Keratinocyte (primary cell): Measurements from ENCODE around the gene RBFOX2. TPM values are rescaled to one million over a fixed set of nuclear protein-coding genes. Genes with fewer than 3 reads are reported as not detected.

ENCODE experiments used
- DNase-seq: peaks from one replicate; pipeline ENCODE4 v3.0.0-alpha.2; 2011; ENCODE audit warnings: low read depth, missing footprints, low spot score
- FAIRE-seq: peaks from 2 replicates; lab custom pipeline; 2011; peaks lifted over from hg19 to GRCh38; lab: Jason Lieb, UNC
- H2AFZ ChIP-seq: 2 replicates; pipeline ENCODE4 v1.6.0; 2012; ENCODE audit warnings: low read length, control low read depth, inconsistent platforms; ENCODE audit not compliant: control insufficient read depth
- H3K27ac ChIP-seq: 2 replicates; pipeline ENCODE4 v1.5.1; 2011; ENCODE audit warnings: low read length; ENCODE audit not compliant: control insufficient read depth, insufficient read depth
- H3K27me3 ChIP-seq: 3 replicates; pipeline ENCODE4 v1.6.0; 2011; ENCODE audit warnings: low read length; ENCODE audit not compliant: control insufficient read depth, insufficient read depth; ENCODE audit errors: extremely low read depth
- H3K36me3 ChIP-seq, 2 experiments: 2 replicates in 1 of 2; 3 replicates in 1 of 2; pipeline ENCODE4 v1.5.1; 2011; ENCODE audit warnings: low read length in 2 of 2, mild to moderate bottlenecking in 1 of 2; ENCODE audit not compliant: control insufficient read depth in 2 of 2, insufficient read depth in 2 of 2; ENCODE audit errors: extremely low read depth in 1 of 2
- H3K4me1 ChIP-seq: 3 replicates; pipeline ENCODE4 v1.5.1; 2011; ENCODE audit warnings: low read length; ENCODE audit not compliant: control insufficient read depth, insufficient read depth; ENCODE audit errors: extremely low read depth
- H3K4me2 ChIP-seq: 3 replicates; pipeline ENCODE4 v1.6.0; 2011; ENCODE audit warnings: low read depth, low read length; ENCODE audit not compliant: control insufficient read depth, insufficient read depth; ENCODE audit errors: extremely low read depth
- H3K4me3 ChIP-seq, 3 experiments: fragments of 200-600 bp in 1 of 3; sonication (generic) in 1 of 3; 2 replicates in 2 of 3; 3 replicates in 1 of 3; pipeline ENCODE4 v1.5.1; 2011 to 2016; ENCODE audit warnings: low read length in 3 of 3, mild to moderate bottlenecking in 3 of 3, control low read depth in 2 of 3, inconsistent platforms in 1 of 3, low read depth in 1 of 3, mixed read lengths in 1 of 3, mixed run types in 1 of 3, moderate library complexity in 1 of 3; ENCODE audit not compliant: control insufficient read depth in 2 of 3, insufficient read depth in 2 of 3; ENCODE audit errors: extremely low read depth in 1 of 3
- H3K79me2 ChIP-seq: 2 replicates; pipeline ENCODE4 v1.6.0; 2012; ENCODE audit warnings: low read length; ENCODE audit not compliant: control insufficient read depth, insufficient read depth
- H3K9ac ChIP-seq: 3 replicates; pipeline ENCODE4 v1.6.0; 2011; ENCODE audit warnings: low read length; ENCODE audit not compliant: control insufficient read depth, insufficient read depth; ENCODE audit errors: extremely low read depth
- H3K9me1 ChIP-seq: 3 replicates; pipeline ENCODE4 v1.6.0; 2011; ENCODE audit warnings: low read length; ENCODE audit not compliant: control insufficient read depth, insufficient read depth; ENCODE audit errors: extremely low read depth
- H3K9me3 ChIP-seq: 2 replicates; pipeline ENCODE4 v1.5.1; 2012; ENCODE audit warnings: low read depth, low read length; ENCODE audit not compliant: control insufficient read depth
- H4K20me1 ChIP-seq: 3 replicates; pipeline ENCODE4 v1.6.0; 2011; ENCODE audit warnings: low read length; ENCODE audit not compliant: control insufficient read depth, insufficient read depth; ENCODE audit errors: extremely low read depth
- EZH2 ChIP-seq: IDR thresholded peaks from one replicate; pipeline ENCODE4 v1.6.1; 2012; ENCODE audit warnings: inconsistent platforms, mild to moderate bottlenecking, low read length, moderate library complexity
- dilution Hi-C: fragments of 300-500 bp; cut with MboI; formaldehyde crosslinking; loops from one replicate; pipeline ENCODE4 v1.7.0; 2020; ENCODE audit warnings: low sequenced_read_pairs; ENCODE audit not compliant: extremely low pct_ligation_motif_present
- polyA plus RNA-seq, 5 experiments: library from polyadenylated mRNA; depleted of rRNA in 3 of 5; stranded (reverse) in 3 of 5; stranded (forward) in 1 of 5; unstranded in 1 of 5; fragments of >200 nt; gene quantifications; 1 replicate in 1 of 5; 2 replicates in 3 of 5; 3 replicates in 1 of 5; pipeline versions ENCODE4 v1.2.1 to v1.2.3, GENCODE V29; 2011 to 2012; ENCODE audit warnings: missing spikeins in 2 of 5, low read depth in 1 of 5, low replicate concordance in 1 of 5
- TF ChIP-seq, protein P1 (sequence below), 3 experiments: IDR thresholded peaks in 1 of 3; conservative IDR thresholded peaks in 1 of 3; optimal IDR thresholded peaks in 1 of 3; 2 replicates in 2 of 3; 3 replicates in 1 of 3; pipeline versions ENCODE3 to v1.5.1; 2011; ENCODE audit warnings: low read length in 3 of 3, mild to moderate bottlenecking in 3 of 3, moderate library complexity in 2 of 3, control low read depth in 1 of 3, inconsistent platforms in 1 of 3; ENCODE audit not compliant: insufficient read depth in 2 of 3; ENCODE audit errors: extremely low read depth in 1 of 3

RBFOX2 gene
- polyA plus RNA-seq, 1 donor (not counting 4 experiments of a cell fraction or from before 2014, with no cell fraction given), result 118 TPM

DNA sequence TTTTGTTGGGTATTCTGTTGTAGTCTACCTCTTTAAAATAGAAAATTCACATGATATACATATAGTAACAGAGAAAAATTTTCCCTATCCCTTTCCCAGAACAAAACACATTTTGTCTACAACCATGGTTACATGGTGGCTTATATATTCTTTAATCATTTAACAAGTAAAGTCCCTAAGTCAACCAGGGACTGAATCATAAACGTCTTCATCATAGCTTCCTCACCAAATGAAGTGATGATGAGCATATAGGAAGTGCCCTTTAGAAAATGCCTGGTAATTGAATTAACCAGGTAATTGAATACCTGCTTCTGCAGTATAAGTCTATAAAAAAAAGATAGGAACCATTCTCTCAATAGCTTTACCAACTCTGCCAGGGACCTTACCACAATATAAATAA is 209.7 kb downstream of the RBFOX2 start:
- peaks cover 85% of the 10 kb centered on the region for H3K79me2 ChIP-seq
- H3K27me3 ChIP-seq, result no peaks in the 10 kb centered on the region
- FAIRE-seq (no peak), DNase-seq (no peak)
- peaks cover 4 to 25% of the 10 kb centered on the region in 2 experiments for H3K36me3 ChIP-seq
- dilution Hi-C loops, result no loop called here
- TF ChIP-seq, protein P1, sequence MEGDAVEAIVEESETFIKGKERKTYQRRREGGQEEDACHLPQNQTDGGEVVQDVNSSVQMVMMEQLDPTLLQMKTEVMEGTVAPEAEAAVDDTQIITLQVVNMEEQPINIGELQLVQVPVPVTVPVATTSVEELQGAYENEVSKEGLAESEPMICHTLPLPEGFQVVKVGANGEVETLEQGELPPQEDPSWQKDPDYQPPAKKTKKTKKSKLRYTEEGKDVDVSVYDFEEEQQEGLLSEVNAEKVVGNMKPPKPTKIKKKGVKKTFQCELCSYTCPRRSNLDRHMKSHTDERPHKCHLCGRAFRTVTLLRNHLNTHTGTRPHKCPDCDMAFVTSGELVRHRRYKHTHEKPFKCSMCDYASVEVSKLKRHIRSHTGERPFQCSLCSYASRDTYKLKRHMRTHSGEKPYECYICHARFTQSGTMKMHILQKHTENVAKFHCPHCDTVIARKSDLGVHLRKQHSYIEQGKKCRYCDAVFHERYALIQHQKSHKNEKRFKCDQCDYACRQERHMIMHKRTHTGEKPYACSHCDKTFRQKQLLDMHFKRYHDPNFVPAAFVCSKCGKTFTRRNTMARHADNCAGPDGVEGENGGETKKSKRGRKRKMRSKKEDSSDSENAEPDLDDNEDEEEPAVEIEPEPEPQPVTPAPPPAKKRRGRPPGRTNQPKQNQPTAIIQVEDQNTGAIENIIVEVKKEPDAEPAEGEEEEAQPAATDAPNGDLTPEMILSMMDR (optimal IDR thresholded peaks at IDR 0.05 in 1 of 3, IDR thresholded peaks at IDR 0.05 in 1 of 3, conservative IDR thresholded peaks at IDR 0.05 in 1 of 3; ENCODE audit: extremely low read depth in 1 of 3, insufficient read depth in 2 of 3, low read length in 3 of 3), result no peak
- TF ChIP-seq EZH2, result no peak
- no peaks in the 10 kb centered on the region for H3K9me3 ChIP-seq
- no peak overlapping the region for H3K27ac ChIP-seq
- peaks cover 13% of the 10 kb centered on the region for H4K20me1 ChIP-seq
- H3K4me2 ChIP-seq, result no peak overlapping the region
- H3K4me1 ChIP-seq, result no peaks in the 10 kb centered on the region
- H3K9ac ChIP-seq, result no peak overlapping the region
- H2AFZ ChIP-seq, result no peak overlapping the region
- no peaks in the 10 kb centered on the region for H3K9me1 ChIP-seq
- H3K4me3 ChIP-seq, result no peak overlapping the region

DNA sequence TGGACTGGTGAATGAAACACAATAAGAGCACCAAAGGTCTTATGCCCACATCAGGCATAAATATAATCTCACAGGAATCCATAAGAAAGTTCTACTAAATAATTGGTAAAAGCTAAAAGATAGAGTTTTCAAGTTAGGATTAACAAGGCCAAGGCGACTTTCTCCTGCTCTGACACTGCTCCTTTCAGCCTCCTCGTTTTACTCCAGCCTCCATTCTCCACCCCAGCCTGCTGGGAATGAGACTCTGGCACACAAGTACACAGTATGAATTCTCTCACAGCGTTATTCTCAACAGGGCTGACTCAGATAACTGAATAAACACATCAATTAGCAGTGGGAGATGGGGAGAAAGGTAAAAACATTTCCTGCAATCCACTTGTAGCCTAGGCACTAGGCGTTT is 216.0 kb downstream of the RBFOX2 start:
- Histone ChIP-seq H3K27ac (no peak overlapping the region), H3K4me1 (no peaks in the 10 kb centered on the region), H2AFZ (no peak overlapping the region), H3K79me2 (peaks cover 64% of the 10 kb centered on the region), H3K9me1 (no peaks in the 10 kb centered on the region), H3K4me3 (no peak overlapping the region), H4K20me1 (no peaks in the 10 kb centered on the region), H3K4me2 (no peak overlapping the region), H3K9ac (no peak overlapping the region), H3K36me3 (peaks cover 13 to 32% of the 10 kb centered on the region in 2 experiments), H3K27me3 (no peaks in the 10 kb centered on the region), H3K9me3 (no peaks in the 10 kb centered on the region)
- TF ChIP-seq, protein P1 (optimal IDR thresholded peaks at IDR 0.05 in 1 of 3, IDR thresholded peaks at IDR 0.05 in 1 of 3, conservative IDR thresholded peaks at IDR 0.05 in 1 of 3; ENCODE audit: extremely low read depth in 1 of 3, insufficient read depth in 2 of 3, low read length in 3 of 3), result no peak
- no peak for TF ChIP-seq EZH2
- DNase-seq (no peak), FAIRE-seq (no peak)
- dilution Hi-C loops, result no loop called here
